Hair follicular keratinocyte (primary cell): Measurements from ENCODE around the gene FSCB. TPM values are rescaled to one million over a fixed set of nuclear protein-coding genes. Genes with fewer than 3 reads are reported as not detected.

ENCODE experiments used
- total RNA-seq: library from RNA; depleted of rRNA; stranded (reverse); fragments of >200 nt; gene quantifications from 2 replicates; pipeline ENCODE4 v1.2.3, GENCODE V29; 2015

FSCB gene
- not detected in 2 replicates for total RNA-seq

GRCh38 chr14:44507183-44507582 lies at the start of gene FSCB:
TSS of gene FSCB (minus strand) at chr14:44507283. CDS start at chr14:44506987, 296 bp downstream.

